ENCODE measurements around the gene MYADM. TPM values are rescaled to one million over a fixed set of nuclear protein-coding genes. Genes with fewer than 3 reads are reported as not detected.

The MYADM gene
- polyA plus RNA-seq, 1 donor from 2014 or later = 2.5 TPM

DNA sequence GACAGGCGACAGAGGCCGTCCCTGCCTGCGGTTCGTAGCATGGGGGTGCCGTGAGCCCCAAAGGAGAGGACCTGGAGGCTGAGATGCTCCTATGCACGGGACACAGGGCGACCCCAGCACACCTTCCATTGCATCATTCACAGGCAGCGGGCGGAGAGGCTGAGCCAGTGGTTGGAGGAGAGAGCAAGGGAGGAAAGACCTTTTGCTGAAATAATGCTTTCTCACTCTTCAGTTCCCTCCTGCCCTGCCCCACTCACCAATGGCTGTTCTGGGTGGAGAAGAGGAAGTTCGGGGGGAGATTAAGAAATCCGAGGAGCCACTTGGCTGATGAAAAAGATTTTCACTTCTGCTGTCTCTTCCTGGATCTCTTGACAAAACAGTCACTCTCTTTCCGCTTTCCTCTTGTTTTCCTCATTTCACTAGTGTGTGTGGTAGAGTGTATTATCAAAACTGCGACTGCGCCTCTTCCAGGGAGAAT, 43.5 kb upstream of the MYADM start, which contains the start of gene NLRP12:
Gene NLRP12 (minus strand): TSS at position 181 of the 478 bp plus-strand sequence. CDS start 140 bp downstream, at position 41.
- Histone ChIP-seq H3K9me2 (ENCODE audit: insufficient read depth, low read length) (no peaks in the 10 kb centered on the region), H3K27me3 (ENCODE audit: insufficient read depth, low read depth, low read length) (no peaks in the 10 kb centered on the region), H3K9me3 (ENCODE audit: low read length) (no peaks in the 10 kb centered on the region), H3K9ac (ENCODE audit: low read length) (no peak within 1 kb of the TSS), H3K79me2 (replicated peaks; ENCODE audit: insufficient read depth, low read length) (no peaks in the 10 kb centered on the region), H2AFZ (ENCODE audit: low read depth, low read length) (no peak within 1 kb of the TSS), H3K36me3 (ENCODE audit: insufficient read depth, low read length) (no peaks in the 10 kb centered on the region), H3K27ac (ENCODE audit: low read length) (no peak within 1 kb of the TSS), H4K20me1 (ENCODE audit: insufficient read depth) (no peaks in the 10 kb centered on the region), H3K4me2 (ENCODE audit: low read length) (no peak within 1 kb of the TSS), H3K4me3 (ENCODE audit: low read length) (no peak within 1 kb of the TSS), H3F3A (ENCODE audit: insufficient read depth, low read length, poor library complexity, severe bottlenecking) (no peaks in the 10 kb centered on the region)
- TF ChIP-seq MXI1 (conservative IDR thresholded peaks at IDR 0.05; ENCODE audit: poor library complexity, severe bottlenecking) (no peak), EZH2 (IDR thresholded peaks at IDR 0.05; ENCODE audit: borderline replicate concordance, insufficient read depth, low read length, poor library complexity, severe bottlenecking) (no peak), EP300 (conservative IDR thresholded peaks at IDR 0.05; ENCODE audit: poor library complexity, severe bottlenecking) (no peak), POLR2AphosphoS5 (IDR thresholded peaks at IDR 0.05) (no peak), TAF1 (IDR thresholded peaks at IDR 0.05; ENCODE audit: low read depth) (no peak), SMC3 (conservative IDR thresholded peaks at IDR 0.05; ENCODE audit: poor library complexity) (no peak), RAD21 (conservative IDR thresholded peaks at IDR 0.05) (no peak)
- TF ChIP-seq, protein P1, sequence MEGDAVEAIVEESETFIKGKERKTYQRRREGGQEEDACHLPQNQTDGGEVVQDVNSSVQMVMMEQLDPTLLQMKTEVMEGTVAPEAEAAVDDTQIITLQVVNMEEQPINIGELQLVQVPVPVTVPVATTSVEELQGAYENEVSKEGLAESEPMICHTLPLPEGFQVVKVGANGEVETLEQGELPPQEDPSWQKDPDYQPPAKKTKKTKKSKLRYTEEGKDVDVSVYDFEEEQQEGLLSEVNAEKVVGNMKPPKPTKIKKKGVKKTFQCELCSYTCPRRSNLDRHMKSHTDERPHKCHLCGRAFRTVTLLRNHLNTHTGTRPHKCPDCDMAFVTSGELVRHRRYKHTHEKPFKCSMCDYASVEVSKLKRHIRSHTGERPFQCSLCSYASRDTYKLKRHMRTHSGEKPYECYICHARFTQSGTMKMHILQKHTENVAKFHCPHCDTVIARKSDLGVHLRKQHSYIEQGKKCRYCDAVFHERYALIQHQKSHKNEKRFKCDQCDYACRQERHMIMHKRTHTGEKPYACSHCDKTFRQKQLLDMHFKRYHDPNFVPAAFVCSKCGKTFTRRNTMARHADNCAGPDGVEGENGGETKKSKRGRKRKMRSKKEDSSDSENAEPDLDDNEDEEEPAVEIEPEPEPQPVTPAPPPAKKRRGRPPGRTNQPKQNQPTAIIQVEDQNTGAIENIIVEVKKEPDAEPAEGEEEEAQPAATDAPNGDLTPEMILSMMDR (IDR thresholded peaks at IDR 0.05; ENCODE audit: poor library complexity, severe bottlenecking) = no peak
- TF ChIP-seq, protein P2, sequence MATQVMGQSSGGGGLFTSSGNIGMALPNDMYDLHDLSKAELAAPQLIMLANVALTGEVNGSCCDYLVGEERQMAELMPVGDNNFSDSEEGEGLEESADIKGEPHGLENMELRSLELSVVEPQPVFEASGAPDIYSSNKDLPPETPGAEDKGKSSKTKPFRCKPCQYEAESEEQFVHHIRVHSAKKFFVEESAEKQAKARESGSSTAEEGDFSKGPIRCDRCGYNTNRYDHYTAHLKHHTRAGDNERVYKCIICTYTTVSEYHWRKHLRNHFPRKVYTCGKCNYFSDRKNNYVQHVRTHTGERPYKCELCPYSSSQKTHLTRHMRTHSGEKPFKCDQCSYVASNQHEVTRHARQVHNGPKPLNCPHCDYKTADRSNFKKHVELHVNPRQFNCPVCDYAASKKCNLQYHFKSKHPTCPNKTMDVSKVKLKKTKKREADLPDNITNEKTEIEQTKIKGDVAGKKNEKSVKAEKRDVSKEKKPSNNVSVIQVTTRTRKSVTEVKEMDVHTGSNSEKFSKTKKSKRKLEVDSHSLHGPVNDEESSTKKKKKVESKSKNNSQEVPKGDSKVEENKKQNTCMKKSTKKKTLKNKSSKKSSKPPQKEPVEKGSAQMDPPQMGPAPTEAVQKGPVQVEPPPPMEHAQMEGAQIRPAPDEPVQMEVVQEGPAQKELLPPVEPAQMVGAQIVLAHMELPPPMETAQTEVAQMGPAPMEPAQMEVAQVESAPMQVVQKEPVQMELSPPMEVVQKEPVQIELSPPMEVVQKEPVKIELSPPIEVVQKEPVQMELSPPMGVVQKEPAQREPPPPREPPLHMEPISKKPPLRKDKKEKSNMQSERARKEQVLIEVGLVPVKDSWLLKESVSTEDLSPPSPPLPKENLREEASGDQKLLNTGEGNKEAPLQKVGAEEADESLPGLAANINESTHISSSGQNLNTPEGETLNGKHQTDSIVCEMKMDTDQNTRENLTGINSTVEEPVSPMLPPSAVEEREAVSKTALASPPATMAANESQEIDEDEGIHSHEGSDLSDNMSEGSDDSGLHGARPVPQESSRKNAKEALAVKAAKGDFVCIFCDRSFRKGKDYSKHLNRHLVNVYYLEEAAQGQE (IDR thresholded peaks at IDR 0.05; ENCODE audit: borderline replicate concordance) = no peak

DNA sequence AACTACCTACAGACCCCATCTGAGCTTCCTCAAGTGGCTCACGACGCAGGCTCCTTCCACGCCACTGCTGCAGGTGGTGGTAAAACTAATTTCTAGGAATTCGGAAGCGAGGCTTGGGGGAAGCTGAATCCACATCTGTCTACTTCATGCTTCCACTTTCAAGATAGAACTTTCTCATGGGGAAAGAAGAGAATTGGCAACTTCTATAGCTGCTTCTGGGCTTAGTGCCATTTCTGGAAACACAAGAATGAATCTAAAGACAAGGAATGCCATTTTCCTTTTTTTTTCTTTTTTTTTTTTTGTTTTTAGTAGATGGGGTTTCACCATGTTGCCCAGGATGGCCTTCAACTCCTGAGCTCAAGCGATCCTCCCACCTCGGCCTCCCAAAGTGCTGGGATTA, 40.8 kb upstream of the MYADM start:
- no peak overlapping the region for H2AFZ ChIP-seq (ENCODE audit: low read depth, low read length)
- H4K20me1 ChIP-seq (ENCODE audit: insufficient read depth) = no peaks in the 10 kb centered on the region
- H3K9ac ChIP-seq (ENCODE audit: low read length) = no peak overlapping the region
- H3K4me2 ChIP-seq (ENCODE audit: low read length) = no peak overlapping the region
- H3K9me3 ChIP-seq (ENCODE audit: low read length) = no peaks in the 10 kb centered on the region
- TF ChIP-seq, protein P1 (IDR thresholded peaks at IDR 0.05; ENCODE audit: poor library complexity, severe bottlenecking) = no peak
- no peak for TF ChIP-seq SMC3 (conservative IDR thresholded peaks at IDR 0.05; ENCODE audit: poor library complexity)
- no peak for TF ChIP-seq EP300 (conservative IDR thresholded peaks at IDR 0.05; ENCODE audit: poor library complexity, severe bottlenecking)
- no peak for TF ChIP-seq EZH2 (IDR thresholded peaks at IDR 0.05; ENCODE audit: borderline replicate concordance, insufficient read depth, low read length, poor library complexity, severe bottlenecking)
- no peak for TF ChIP-seq RAD21 (conservative IDR thresholded peaks at IDR 0.05)
- H3K4me3 ChIP-seq (ENCODE audit: low read length) = no peak overlapping the region
- H3K79me2 ChIP-seq (replicated peaks; ENCODE audit: insufficient read depth, low read length) = no peaks in the 10 kb centered on the region
- H3K27ac ChIP-seq (ENCODE audit: low read length) = no peak overlapping the region
- H3F3A ChIP-seq (ENCODE audit: insufficient read depth, low read length, poor library complexity, severe bottlenecking) = no peaks in the 10 kb centered on the region
- H3K27me3 ChIP-seq (ENCODE audit: insufficient read depth, low read depth, low read length) = no peaks in the 10 kb centered on the region
- H3K36me3 ChIP-seq (ENCODE audit: insufficient read depth, low read length) = no peaks in the 10 kb centered on the region
- no peaks in the 10 kb centered on the region for H3K9me2 ChIP-seq (ENCODE audit: insufficient read depth, low read length)

Measured in neural cell (in vitro differentiated cells).